AG04449 (cell line): ENCODE measurements around the gene IFT122.
"Not testable (repeated sequence)": the region's sequence is repeated elsewhere in the genome, so short reads cannot be mapped to it uniquely, and the experiment has no call there.

ENCODE experiments used
- CTCF ChIA-PET: fragments of 350-600 bp; formaldehyde crosslinking; extraction: SDS; loops from one replicate; lab custom pipeline; 2021; ENCODE audit warnings: antibody characterized with exemption; lab: Yijun Ruan, JAX
- POLR2A ChIA-PET: fragments of 400-600, 350-600 bp; formaldehyde crosslinking; extraction: SDS; loops from one replicate; lab custom pipeline; 2020; ENCODE audit warnings: antibody characterized with exemption, inconsistent platforms; lab: Yijun Ruan, JAX
- DNase-seq: peaks from one replicate; pipeline ENCODE4 v3.0.0-alpha.2; 2010; ENCODE audit warnings: low read depth, low spot score
- H3K4me3 ChIP-seq: 2 replicates; pipeline ENCODE4 v1.5.1; 2011; ENCODE audit warnings: low read depth, mild to moderate bottlenecking, control low read depth, low read length
- TF ChIP-seq, protein P1 (sequence below): IDR thresholded peaks from one replicate; pipeline ENCODE4 v1.5.1; 2011; ENCODE audit warnings: mild to moderate bottlenecking, moderate library complexity, low read length, control low read depth, inconsistent platforms; ENCODE audit not compliant: insufficient read depth; ENCODE audit errors: missing control alignments

IFT122 gene

GRCh38 chr3:129514563-129514962, 74.5 kb downstream of the IFT122 start:
- no peak overlapping the region for H3K4me3 ChIP-seq
- CTCF ChIA-PET: no interaction called here
- no peak for DNase-seq
- TF ChIP-seq, protein P1, sequence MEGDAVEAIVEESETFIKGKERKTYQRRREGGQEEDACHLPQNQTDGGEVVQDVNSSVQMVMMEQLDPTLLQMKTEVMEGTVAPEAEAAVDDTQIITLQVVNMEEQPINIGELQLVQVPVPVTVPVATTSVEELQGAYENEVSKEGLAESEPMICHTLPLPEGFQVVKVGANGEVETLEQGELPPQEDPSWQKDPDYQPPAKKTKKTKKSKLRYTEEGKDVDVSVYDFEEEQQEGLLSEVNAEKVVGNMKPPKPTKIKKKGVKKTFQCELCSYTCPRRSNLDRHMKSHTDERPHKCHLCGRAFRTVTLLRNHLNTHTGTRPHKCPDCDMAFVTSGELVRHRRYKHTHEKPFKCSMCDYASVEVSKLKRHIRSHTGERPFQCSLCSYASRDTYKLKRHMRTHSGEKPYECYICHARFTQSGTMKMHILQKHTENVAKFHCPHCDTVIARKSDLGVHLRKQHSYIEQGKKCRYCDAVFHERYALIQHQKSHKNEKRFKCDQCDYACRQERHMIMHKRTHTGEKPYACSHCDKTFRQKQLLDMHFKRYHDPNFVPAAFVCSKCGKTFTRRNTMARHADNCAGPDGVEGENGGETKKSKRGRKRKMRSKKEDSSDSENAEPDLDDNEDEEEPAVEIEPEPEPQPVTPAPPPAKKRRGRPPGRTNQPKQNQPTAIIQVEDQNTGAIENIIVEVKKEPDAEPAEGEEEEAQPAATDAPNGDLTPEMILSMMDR: no peak
- POLR2A ChIA-PET: no interaction called here

DNA sequence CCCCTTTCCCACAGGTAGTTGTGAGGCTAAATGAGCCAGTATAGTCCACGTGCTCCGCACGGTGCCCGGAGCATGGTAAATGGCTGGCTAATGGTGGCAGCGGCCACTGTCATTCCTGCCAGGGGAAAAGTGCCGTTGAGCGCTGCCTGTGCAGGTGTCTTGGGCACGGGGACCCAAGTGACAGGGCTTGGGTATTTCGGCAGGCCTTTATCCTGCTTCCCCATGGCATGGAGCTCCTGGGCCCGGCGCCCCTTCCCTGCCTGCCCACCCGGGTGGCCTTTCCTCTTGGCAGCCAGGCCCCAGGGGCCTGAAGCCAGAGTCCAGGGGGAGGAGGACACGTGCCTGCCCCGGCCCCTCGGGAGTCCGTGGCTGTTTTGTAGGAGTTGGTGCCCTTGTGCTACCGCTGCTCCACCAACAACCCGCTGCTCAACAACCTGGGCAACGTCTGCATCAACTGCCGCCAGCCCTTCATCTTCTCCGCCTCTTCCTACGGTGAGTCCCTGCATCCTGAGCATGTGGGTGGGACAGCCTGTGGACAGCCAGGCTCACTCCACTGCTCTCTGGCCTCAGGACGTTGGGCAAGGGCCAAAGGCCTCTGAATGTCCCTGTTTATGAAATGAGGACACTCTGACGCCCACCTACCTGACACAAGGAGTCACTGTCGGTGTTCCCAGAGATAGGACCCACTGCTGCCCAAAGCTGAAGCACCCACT, 75.2 kb downstream of the IFT122 start:
- H3K4me3 ChIP-seq, POLR2A ChIA-PET, DNase-seq, CTCF ChIA-PET: not testable (repeated sequence)

DNA sequence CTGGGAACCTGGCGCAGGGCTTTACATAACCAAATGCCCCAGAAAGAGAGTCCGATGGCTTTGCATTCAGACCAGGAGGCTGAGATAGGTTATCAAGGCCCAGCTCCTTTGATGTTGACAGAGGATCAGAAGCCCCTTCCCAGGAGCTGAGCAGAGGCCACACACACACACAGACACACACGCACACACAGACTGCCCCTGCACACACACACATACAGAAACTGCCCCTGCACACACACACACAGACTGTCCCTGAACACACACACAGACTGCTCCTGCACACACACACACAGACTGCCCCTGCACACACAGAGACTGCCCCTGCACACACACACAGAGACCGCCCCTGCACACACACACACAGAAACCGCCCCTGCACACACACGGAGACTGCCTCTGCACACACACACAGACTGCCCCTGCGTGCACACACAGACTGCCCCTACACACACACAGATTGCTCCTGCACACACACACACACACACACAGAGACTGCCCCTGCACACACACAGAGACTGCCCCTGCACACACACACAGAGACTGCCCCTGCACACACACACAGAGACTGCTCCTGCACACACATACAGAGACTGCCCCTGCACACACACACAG, 75.9 kb downstream of the IFT122 start:
- CTCF ChIA-PET, POLR2A ChIA-PET, DNase-seq, H3K4me3 ChIP-seq: not testable (repeated sequence)

GRCh38 chr3:129517516-129517915, 77.5 kb downstream of the IFT122 start:
- CTCF ChIA-PET: interaction anchor here (1.2 kb wide), 1 partner anchor 9 kb away, joined by 3 read pairs; no protein-coding TSS in a partner anchor
- TF ChIP-seq, protein P1: no peak
- DNase-seq: no peak
- POLR2A ChIA-PET: no interaction called here
- no peak overlapping the region for H3K4me3 ChIP-seq

DNA sequence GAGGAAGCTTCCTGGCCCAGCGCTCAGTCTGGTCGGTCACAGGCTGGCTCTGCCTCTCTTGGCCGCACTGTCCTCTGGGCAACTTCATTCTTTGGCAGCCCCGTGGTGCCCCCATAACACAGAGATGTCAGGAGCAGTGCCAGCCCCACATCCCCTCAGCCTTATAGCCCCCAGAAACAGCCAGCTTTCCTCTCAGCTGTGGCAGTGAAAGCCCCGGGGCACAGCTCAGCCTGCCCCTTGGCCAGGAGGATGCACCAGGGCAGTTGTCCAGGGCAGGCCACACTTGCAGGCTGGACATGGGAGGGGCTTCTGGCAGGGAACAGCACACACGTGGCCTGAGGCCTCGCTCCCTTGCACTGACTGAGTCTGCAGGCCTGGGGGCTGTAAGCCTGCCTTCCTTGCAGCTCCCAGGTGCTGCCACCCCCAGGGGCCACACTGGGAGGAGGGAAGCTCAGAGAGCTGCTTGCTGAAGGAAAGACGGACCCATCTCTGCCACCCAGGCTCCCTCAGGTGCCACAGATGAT, 78.1 kb downstream of the IFT122 start:
- no peak overlapping the region for H3K4me3 ChIP-seq
- TF ChIP-seq, protein P1: no peak
- DNase-seq: no peak
- CTCF ChIA-PET: interaction anchor here (1.2 kb wide), 1 partner anchor 9 kb away, joined by 3 read pairs; no protein-coding TSS in a partner anchor
- POLR2A ChIA-PET: no interaction called here

DNA sequence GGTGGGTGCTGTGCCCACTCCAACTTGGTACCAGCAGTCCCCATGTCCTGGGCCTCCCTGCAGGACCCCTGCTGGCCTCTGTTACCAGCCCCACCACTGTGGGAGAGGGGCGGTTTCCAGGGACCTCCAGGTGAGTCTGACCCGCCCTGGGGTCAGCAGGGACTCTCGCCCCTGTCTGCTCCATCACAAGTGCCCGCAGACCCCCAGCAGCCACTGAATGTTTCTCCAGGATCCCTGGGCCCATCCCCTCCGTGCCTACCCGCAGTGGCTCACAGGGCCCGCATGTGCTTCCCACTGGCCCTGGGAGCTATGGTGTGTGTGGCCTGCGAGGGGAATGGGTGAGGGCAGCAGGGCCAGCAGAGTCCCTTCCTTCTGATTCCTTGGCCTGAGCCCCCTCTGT, 78.6 kb downstream of the IFT122 start:
- H3K4me3 ChIP-seq: no peak overlapping the region
- CTCF ChIA-PET: no interaction called here
- TF ChIP-seq, protein P1: no peak
- no peak for DNase-seq
- POLR2A ChIA-PET: no interaction called here

GRCh38 chr3:129519449-129519848, 79.4 kb downstream of the IFT122 start:
- CTCF ChIA-PET: no interaction called here
- POLR2A ChIA-PET: no interaction called here

More at GRCh38 chr3:129519449-129519848, 79.4 kb downstream of the IFT122 start:
- DNase-seq: no peak
- TF ChIP-seq, protein P1: no peak
- no peak overlapping the region for H3K4me3 ChIP-seq
